HG03139 (cell line): ENCODE data around the gene ZNF521.

Experiments used
- ATAC-seq: cut with Tn5 transposase; IDR thresholded peaks from one replicate; pipeline ENCODE4 v1.9.1; 2021; ENCODE audit not compliant: unreplicated experiment

Gene ZNF521

GRCh38 chr18:25229920-25230319 lies 122.0 kb downstream of the ZNF521 start:
- ATAC-seq = no peak

GRCh38 chr18:25229081-25229480 lies 122.9 kb downstream of the ZNF521 start:
- ATAC-seq = no peak

DNA sequence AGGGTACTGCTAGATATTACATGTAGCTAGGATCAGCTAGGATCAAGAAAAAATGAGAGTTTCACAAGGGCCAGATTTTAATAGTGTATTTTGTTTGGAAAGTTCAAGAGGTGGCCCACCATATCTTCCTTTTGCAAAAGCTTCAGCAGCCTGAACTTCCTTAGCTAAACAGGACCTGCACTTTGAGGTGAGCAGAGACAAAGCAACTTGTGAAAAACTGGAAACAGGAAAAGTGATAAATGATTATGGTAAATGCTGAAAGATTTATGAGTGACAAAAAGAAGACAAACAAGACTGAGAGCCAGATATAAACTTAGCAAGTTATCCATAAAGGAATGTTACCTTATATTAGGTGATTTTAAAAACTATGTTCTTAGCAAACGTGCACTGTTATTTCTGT lies 123.6 kb downstream of the ZNF521 start:
- ATAC-seq = no peak

DNA sequence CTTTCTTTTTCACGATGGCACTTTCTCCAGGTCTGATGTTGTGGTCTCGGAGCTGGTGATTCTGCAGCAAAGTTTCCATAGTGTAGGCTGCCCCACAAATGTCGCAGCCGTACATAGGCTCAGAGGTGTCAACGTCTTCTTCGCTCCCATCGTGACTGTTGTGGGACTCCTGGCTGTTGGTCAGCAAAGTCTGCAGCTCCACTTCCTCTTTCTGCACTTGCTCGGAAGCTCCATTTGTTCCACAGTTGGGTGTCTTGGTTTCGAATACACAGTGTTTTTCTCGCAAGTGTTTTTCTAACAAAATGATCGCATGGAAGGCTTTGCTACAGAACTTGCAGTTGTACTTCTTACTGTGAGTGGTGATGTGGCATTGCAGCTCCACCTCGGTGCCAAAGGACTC lies 126.8 kb downstream of the ZNF521 start:
- ATAC-seq = no peak

GRCh38 chr18:25223899-25224886 lies 127.8 kb downstream of the ZNF521 start:
- ATAC-seq = no peak

GRCh38 chr18:25223211-25223610 lies 128.8 kb downstream of the ZNF521 start:
- ATAC-seq = no peak

DNA sequence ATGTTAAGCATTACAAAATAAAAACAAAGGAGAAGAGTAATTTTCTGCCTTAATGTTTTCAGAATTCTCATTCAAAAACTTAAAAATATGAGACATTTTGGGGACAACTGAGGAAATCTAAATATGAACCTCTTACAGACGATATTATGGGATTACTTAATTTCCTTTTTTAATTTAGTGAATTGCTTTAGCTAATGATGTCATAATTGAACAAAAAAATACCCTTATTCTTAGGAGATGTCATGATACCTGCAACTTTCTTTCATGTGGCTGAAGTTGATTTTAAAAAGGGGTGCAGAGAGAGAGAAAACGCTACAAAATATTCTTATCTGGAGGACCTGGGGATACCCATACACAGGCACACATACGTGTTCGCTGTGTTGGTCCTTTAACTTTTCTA lies 129.3 kb downstream of the ZNF521 start:
- ATAC-seq = no peak

GRCh38 chr18:25210622-25211021 lies 141.3 kb downstream of the ZNF521 start:
- no peak for ATAC-seq

DNA sequence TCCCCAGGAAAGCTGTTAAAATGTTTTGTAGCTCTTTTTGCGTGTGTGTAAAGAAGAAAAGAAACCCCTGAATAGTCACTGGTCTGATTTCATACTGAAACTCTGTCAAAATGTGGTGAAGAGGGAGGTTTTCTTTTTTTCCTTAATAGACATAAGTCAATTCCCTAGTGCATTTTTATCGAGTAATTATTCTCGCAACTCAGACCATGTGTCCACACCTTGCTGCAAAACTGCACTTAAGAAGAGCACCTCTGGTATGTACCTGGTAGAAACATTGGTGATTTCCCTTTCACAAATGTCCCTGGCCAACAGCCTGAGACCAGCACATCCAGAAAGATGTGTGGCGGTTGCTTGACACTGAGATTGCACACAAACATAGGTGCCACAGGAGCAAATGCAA lies 159.9 kb downstream of the ZNF521 start:
- no peak for ATAC-seq

GRCh38 chr18:25190472-25190871 lies 161.5 kb downstream of the ZNF521 start:
- no peak for ATAC-seq

DNA sequence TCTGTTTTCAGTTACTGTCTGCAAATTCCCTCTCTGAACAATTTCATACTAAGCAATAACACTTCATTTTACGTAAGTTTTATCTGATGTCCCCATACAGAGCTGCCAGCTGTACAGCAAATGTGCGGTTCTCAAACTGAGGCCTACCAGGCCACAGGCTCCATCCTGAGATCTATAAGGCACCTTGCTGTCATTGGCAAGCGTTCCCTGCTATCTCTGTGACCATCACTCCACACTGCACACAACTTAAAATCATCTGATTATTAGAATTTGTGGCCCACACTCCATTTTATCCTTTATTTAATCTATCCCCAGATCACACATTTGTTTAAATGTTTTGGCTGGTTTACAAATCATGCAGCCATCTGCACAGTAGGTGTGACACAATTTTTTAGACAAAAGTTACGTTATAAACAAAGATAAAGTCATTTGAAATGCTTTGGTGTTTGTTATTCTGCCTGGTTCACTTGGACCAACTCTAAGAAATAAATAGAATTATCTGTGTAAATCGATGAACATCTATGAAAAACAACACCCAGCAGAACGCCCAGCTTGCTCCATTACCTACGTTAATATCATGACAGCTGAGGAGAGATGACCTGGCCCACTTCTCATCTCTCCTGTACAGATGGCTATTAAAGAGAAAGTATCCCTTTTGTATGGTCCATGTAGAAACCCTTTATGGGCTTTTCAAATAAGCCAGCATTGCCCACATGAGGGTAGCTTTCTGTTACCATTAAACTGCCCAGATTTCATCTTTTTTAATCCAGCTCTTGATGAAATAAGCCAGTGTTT lies 162.4 kb downstream of the ZNF521 start:
- no peak for ATAC-seq

DNA sequence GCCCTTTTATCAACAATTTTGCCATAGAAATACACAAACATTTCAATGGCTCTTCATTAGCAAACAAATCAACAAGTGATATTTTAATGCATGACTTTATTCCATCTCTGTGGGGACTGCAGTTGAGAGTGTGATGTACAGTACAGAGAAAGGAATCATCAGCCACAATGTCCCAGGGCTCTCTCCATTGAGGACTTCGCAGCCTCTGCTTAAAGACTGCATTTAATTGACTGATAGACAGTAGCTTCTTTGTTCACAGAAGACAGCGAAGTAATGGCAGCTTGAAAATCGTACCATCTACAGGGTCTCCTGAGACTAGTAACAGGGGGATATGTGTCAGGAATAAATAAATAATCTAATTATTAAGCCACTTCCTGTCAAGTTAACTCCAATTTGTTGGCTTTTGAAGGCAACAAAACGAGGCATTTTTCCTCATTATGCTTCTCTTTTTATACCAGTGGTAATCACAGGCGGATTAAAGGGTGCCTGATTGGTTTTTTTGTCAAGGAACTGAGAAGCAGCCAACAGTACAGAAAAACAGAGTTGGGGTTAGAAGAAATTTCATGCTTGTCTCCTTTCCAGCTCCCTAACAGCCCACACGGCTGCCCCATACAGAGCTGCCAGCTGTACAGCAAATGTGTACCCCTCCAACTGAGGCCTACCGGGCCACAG lies 164.3 kb downstream of the ZNF521 start:
- no peak for ATAC-seq

DNA sequence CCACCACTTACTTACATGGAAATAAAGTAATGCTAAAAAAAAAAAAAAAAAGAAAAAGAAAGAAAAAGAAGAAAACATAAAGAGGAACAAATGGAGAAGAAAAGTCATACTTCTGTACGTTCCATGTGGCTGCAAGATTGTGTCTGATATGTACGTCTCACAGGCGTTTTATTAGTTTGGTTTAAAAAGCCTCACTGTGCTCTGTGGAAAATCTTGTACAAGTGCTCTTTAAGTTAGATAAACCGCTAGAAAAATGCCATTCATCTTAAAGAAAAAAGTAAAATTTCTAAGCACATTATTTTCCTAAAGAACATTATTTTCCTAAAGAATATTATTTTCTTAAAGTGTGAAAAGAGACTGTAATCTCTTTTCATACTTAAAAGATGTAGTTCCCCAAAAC lies 165.1 kb downstream of the ZNF521 start:
- ATAC-seq = no peak

GRCh38 chr18:25181993-25182392 lies 170.0 kb downstream of the ZNF521 start:
- no peak for ATAC-seq

DNA sequence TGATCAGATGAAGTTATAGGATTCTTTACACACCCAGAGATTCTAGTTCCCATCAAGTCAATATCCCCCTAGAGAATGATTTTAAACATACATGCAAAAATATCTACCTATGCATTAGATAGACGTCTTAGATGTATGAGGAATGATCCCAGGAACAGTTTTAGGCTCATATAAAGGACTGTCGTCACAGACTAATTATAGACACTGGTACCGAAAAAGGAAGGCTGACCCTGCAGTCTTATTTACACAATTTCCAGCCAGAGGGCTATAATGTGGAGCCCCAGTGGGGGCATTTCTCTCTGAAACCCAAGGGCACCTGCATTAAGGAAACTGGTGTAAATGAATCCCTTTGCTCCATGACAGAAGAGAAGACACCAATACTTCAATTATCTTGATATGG lies 170.4 kb downstream of the ZNF521 start:
- no peak for ATAC-seq

DNA sequence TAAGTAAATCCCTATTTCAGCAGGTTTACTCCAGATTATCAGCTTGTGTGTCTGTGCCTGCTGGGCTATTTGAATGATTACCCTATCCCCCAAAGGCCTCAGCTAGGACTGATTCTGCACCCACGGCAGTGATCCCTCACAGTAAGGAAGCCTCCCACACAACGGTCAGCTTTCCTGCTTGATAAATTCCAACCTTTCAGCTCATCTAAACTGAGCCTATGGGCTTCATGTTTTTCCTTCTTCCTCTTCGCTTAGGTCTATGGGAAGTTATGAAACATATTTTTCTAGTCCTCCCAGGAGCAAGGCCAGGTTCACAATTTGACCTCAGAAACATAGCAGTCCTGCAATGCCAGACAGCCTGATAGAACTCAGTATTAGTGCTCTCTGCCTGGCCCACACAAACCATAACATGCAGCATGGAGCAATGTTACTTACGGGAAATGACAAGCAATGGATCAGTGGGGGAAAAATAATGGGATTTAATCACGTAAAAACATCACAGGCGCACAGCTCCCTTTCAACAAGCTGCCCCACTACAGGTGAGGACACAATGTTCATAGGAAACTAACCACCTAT lies 170.9 kb downstream of the ZNF521 start:
- no peak for ATAC-seq

- no peak for ATAC-seq
Measured at GRCh38 chr18:25177631-25178030, 174.3 kb downstream of the ZNF521 start.

DNA sequence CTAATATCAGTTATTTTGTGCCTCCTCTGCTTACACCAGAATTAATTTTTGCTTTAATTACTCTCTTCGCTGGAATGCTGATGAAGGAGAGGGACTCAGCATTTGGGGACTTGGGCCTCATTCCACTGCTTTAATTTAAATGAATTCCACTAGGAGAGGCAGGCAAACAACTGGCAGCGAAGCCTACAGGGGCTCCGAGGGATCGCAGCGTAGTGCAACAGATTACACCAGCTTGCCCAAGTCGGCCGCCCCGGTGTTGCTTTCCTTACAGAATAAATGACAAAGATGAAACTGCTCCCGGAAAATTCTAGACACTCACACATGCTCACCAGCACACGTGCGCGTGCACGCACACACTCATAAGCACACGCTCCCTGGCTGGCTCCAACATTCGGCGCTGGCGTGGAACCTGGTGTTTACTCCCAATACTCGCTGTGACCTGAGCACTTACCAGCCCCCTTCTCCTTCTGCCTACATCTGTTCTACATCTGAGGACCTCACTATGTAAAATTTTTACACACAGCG lies 175.4 kb downstream of the ZNF521 start:
- no peak for ATAC-seq

DNA sequence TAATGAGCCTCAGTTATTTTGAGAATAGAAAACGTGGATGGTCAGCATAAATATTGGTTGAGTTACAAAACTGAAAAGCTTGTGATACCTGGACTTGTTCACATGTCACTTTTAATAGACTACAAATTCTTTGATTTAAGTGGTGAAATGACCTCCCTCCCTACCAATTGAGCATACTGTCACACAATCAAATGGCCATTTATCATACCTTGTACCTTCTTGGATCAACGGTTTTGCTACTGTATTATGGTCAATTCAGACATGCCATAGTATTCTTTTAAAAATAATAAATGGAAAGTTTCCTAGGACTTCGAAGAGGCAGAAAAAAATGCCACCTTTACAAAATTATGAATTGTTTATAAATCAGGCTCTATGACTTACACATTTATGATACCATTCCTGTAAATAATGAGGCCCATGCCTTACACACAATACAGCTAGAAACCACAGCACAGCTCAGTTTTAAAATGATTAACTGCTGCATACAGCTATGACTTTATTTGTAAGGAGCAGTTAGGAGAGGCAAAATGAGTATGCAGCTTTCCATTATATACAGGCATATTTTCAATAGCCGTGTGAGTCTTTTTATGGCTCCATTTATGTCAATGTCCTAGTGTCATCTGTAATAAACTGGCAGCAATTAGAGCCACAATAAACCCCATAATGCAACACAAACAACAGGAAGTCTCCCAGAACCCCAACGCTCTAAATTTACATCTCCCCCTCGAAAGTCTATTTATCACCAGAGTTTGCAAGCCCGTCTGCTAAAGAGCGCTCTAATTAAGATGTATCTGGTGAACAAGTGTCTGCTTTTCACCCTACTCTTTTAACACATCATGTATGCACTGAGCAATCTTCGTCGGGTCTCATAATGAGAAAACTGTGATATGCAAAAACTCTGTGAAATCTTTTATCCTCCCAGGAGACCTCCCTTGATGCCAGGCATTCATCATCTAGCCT lies 176.1 kb downstream of the ZNF521 start:
- no peak for ATAC-seq

- no peak for ATAC-seq
Measured at GRCh38 chr18:25174324-25174723, 177.6 kb downstream of the ZNF521 start.
